ENCODE measurements around the gene STAB2.

STAB2 gene

DNA sequence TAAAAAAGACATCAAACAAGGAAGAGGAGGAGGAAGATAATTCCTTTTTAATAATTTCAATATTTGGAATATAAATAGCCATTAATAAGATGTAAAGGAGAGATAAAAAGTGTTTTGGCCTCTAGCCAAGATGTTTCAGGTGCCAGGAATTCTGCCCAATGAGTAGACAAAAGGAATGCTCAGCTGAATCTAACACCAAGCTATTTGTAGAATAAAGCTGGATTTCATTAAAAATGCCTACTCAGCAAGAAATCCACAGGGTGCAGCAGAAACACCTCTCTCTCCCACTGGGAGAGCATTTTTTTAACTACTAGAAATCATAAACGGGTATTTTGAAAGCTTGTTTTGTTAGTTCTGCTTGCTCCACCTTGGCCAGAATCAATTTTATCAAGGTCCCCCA, 4.1 kb upstream of the STAB2 start:
- DNase-seq = no peak

DNA sequence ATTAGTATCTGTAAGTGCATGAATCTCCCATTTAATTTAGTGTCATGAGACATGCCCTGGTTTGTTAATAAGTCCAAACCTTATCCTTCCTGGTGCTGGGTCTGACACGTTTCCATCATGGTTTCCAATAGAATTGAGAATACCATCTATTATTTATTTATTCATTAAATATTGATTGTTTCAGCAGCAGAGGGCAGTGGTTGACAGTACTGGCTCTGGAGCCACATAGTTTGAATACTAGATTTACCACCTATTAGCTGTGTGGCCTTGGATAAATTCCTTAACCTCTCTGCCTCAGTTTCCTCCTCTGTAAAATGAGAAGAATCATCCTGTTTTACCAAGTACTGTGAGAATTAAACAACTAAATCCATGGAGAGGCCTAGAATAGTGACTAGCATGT, 941 bp upstream of the STAB2 start:
- no peak for DNase-seq

DNA sequence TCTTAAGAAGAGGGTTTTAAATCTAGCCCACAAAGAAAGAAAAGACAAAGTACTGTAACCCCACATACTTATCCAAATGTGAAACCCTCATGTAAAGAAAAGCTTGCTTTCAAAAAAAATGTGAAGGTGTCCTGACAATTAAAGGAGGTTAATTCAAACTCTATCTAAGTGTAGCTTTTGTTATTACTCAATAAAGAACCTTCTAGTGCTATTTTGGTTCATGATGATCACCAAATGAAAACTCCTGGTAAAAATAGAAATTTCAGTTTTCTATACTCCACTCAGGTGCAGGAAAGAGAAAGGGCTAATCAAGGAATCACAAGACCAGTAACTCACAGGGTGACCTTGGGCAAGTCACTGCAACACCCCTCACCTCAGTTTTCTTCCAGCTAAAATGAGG, 1.6 kb downstream of the STAB2 start:
- no peak for DNase-seq

DNA sequence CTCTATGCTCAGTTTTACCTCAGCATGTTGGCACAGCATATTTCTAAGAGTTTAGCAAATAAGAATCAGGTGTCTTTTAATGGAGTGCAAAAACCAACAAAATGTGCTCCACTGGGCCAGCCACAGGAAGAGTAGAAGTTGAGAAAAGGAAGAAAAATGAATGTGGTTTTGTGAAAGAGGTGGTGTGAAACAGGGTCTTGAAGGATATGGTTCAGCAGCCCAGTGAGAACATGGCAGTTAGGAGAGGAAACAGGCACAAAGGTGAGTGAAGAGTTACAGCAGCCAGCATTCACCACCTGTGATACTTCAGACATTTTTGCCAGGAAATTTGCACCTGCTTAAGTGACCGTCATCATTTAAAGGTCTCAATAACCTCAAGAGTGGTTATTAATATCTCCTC, 2.4 kb downstream of the STAB2 start:
- DNase-seq = no peak

DNA sequence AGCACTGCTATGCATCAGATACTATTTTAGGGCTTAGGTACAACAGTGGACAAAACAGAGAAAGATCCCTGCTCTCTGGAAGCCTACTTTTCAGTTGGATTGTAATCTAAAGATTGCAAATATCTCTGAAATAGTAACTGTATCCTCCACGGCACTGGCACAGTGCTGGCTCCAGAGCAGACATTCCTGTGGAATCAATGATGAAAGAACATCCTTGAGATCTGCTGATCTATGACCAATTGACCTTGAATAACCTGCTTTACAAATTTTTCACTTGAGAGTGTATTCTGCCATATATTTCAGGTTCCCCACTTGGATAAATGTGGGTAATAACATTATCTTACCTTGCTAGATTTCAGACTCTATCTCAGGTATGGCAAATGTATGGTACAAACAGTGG, 3.2 kb downstream of the STAB2 start:
- DNase-seq = no peak

DNA sequence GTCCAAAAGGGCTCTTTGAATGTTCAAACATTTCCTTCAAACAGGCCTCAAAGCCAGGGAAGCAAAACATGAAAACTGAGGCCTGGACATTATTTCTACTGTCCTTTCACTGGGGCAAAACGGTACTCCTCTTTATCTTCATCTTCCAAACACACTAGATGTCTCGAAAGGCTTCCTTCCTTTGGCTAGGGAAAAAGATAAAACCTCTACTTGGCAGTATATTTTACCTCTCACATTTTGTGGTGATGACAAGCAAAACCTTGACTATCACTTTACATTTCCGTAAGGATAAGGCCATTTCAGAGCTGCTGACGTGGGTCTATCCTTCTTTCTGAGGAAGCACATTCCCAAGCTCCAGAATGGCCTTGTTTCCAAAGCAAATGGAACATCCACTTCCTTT, 9.9 kb downstream of the STAB2 start:
- DNase-seq = no peak

DNA sequence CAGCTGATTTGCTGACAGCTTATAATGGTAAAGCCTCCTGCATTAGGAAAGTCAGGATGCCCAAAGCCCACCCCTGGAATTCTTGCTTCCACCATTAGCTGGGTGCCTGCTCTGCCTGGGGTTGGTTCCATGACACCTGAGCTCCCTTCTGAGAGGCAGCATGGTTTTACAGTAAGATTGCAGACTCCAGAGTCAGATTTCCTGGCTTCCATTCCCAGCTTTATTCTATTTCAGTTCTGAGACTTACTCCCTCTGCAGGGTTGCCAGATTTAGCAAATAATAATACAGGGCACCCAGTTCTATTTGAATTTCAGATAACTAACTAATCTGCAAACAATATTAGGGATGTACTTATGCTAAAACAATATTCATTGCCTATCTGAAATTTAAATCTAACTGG, 12.2 kb downstream of the STAB2 start:
- DNase-seq = no peak

DNA sequence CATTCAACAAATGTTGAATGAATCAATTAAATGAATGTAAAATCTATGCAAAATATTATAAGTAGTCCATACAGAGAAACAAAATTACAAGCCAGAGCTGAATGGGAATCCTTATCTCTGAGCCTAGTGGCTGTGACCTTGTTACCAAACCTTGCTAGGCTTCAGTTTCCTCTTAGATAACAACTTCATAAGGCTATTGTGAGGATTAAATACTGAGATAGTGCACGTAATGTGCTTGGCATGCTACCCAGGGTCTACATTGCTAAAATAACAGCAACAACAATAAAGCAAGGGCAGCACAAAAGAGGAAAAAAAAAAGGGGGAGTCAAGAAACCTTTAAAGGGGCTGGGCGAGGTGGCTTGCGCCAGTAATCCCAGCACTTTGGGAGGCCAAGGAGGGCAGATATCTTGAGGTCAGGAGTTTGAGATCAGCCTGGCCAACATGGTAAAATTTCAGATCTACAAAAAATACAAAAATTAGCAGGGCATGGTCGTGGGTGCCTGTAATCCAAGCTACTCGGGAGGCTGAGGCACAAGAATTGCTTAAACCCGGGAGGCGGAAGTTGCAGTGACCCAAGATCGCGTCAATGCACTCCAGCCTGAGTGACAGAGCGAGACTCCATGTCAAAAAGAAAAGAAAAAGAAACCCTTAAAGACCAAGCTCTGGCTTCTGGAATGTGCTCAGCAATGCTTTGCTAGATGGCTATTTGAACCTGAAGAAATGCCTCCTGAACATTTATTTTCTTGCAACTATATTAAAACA, 14.1 kb downstream of the STAB2 start:
- DNase-seq = no peak

DNA sequence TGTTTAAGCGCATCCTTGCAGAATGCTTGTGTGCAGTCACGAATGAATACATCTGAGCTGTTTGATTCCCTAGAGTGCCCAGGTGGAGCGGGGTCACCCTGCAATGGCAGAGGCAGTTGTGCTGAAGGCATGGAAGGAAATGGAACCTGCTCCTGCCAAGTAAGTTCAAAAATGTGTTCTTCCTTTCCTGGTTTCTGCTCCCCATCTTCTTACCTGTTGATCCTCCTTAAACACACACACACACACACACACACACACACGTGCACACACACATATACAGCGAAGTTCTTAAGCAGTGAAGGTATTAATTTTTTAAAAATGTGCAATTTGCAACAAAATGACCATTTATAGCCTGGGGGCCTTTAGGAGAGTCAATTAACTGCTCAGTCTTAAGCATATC, 33.3 kb downstream of the STAB2 start:
- no peak for DNase-seq

DNA sequence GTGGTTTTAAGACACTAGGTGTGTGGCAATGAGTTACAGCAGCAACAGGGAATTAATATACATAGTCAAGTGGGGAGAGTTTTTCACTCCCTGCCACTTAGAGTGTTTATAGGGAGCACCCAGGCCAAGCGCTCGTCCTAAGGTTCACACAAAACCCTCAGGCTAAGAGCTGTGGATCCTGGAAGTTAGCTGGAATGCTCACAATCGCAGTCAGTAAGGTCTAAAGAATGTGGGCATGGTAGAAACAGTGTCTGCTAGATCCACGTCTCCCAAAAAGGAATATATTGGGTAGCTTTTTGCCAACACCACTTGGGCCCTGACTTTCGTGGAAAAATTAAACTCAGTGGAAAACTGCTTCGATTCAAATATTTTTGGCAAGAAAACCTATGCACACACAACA, 36.6 kb downstream of the STAB2 start:
- DNase-seq = no peak

DNA sequence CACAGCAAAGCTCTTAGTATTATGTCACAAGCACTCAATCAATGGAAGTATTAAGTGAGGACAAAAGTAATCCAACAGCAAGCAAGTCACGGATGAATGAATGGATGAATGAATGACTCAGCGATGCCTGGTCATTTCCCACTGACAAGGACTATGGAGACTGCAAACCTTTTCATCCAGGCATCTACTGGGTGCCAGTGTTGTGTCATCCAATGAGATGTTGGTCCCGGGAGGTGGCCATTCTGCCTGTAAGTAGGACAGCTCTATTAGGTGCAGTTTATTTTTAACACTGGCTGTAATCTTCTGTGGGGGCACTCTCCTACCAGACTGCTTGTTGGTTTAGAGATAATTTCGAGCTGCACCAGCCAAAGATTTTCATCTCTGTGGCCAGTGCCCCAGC, 39.4 kb downstream of the STAB2 start:
- DNase-seq = peak; percentile 58

DNA sequence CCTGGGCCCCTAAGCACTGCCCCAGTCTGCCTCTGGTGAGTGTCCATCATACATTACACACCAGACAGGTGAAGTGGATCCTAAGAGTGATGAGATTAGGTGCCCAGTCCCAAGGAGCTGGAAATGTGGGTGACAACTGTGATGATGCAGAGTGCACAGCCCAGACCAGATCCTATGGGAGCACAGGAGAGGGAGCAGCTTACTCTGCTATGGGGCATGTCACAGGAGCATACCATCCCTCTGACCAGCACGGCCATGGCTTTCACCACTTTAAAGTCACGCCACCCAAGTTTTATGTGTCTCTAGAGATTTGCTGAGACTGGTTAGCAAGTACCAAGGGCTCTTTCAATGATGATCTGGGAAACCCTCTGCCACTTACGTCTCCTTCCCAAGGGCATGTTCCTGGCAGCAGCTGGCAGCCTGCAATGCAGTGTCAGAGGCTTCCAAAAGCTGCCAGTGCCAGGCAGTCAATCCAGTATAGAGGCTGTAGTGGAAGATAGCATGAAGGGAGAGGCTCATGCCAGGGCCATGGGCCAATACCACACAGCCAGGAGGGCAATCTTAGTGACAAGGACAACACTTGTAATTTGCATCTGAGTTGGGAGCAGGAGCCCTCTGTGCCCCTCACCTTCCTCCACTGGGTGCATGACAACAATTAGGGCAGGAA, 40.2 kb downstream of the STAB2 start:
- DNase-seq = no peak

DNA sequence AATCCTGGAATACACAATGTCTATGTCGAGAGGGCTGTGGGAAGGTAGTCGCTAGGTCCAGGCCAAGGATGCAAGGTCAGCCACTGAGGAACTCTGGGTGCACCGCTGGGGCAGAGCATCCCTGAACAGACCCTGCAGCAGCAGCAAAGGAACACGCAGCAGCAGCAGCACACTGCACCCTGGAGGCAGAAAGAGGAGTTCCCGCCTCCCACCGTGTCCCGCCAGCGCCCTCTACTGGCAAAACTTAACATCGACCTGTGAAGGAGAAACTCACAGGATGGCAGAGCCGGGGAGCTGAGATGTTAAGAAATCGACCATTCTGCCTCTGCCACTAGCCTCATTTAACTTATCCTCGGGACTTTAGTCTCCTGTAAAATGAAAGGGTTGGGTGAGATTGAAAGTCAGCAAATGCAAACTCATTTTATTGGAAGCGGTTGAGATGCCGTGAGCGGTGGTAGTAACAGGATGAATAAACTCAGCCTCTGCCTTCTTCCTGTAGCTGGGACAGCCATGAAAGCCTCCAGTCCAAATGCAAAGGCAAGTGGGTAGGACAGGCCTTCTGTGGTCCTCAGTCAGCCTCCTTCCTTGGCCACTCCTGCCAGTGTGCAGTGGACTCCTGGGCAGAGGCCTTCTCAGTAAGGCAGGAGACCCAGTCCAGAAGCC, 45.6 kb downstream of the STAB2 start:
- DNase-seq = peak; percentile 46

DNA sequence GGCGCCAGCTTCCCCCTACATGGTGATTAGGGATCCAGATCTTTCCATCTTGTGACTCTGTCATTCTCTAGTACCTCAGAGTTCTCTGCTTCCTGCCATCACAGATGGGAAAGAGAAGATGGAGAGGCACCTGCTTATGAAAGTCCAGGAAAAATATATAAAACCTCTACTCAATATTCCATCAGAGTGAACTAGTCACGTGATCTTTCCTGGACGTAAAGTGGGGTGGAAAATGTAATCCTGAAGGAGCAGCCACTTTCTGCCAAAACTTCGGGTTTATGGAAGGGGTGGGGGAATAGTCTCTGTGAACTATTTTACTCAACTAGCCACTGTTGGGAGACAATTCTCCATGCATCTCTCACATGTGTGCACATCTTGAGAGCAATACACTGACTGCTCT, 47.7 kb downstream of the STAB2 start:
- no peak for DNase-seq

DNA sequence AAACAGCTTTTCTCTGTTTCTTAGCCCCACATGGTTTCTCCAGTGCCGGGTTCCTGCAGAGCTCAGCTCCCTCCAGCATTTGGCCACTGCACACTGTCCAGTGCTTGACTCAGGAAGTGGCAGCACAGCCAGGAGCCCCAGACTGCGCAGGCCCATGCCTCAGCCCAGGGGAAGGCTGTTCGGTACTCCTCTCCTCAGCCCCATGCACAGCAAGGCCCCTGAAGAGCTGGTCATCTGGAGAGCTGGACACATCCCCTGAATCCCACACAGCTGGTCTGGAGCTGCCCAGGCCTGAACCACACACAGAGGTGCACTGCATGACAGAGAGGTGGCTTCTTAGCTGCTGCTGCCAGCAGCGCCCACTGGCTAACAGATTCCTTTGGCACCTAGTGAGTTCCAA, 48.3 kb downstream of the STAB2 start:
- DNase-seq = no peak

DNA sequence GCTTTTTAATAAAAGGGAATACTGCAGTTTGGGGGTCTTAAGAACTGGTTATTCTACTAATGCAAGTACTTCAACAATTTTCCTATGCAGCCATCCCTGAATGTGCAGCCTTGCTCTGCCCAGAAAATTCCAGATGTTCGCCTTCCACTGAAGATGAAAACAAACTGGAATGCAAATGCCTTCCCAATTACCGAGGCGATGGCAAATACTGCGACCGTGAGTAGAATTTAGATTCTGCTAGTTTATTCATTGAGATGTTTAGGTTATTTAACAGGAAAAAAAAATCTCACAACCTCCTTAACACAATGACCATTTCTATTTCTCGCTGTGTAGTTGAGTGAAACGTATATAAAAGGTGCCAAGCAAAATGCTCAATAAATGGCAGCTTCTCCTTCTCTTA, 49.9 kb downstream of the STAB2 start:
- DNase-seq = no peak

DNA sequence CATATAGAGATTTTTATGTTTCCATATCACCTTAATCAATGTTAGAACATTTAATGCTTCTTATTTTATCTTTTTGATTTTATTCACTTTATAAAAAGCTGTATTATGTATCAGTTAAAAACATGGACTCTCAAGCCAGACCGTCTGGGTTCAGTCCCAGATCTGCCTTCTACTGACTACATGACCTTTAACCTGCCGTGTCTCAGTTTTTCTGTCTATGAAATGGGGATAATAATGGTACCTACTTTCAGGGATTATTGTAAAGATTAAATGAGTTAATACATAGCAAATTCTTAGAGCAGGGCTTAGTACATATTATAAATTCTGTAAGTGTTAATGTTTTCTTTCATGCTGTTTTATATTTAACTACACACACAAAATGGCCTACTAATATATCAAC, 50.4 kb downstream of the STAB2 start:
- no peak for DNase-seq

DNA sequence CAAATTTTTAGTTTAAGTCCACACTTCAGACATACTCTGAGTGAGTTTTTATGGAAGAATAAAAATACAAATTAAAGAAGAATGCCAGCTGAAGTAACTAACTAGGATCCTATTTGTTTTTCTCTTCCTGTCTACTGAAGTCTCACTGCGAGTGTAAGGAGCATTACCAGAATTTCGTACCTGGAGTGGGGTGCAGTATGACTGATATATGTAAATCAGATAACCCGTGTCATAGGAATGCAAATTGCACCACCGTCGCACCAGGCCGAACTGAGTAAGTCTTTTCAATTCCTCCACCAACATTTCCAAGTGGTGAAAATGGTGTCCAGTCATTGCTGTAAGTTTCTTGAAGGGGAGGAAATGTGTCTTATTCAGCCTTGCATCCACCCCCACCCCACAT, 52.9 kb downstream of the STAB2 start:
- DNase-seq = no peak

DNA sequence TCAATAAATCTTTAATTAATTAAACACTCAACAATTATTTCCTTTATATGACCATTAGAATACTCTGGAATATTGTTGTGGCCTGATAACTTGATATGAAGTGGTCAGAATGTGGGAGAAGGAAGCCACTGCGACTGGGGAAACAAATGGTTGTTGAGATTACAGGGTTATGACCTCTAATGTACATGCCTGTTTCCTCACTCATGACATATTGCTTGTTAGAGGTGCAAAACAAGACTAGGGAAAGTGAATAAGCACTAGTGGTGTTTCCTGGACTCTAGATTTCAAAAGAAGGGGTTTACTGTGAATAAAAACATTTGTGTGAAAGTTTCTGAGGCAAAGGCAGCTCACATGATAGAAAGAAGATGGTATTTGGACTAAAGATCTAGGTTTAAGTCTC, 53.3 kb downstream of the STAB2 start:
- DNase-seq = no peak

DNA sequence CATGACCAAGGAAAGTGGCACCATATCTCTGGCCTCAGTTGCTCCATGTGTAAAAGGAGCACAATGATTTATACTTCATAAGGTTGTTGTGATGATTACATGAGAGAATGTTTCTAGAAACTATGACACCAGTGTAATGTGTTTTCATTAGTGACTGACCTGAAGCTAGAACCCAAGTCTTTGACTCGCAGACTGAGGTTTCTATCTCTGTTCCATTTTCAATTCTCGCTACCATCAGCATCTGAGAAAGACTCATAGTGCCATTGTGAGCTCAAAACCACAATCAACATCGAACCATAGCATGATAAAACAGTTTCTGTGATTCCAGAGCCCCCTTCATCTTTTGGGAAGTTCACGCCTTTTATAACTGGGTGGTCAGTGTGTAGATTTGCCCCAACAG, 53.8 kb downstream of the STAB2 start:
- no peak for DNase-seq

DNA sequence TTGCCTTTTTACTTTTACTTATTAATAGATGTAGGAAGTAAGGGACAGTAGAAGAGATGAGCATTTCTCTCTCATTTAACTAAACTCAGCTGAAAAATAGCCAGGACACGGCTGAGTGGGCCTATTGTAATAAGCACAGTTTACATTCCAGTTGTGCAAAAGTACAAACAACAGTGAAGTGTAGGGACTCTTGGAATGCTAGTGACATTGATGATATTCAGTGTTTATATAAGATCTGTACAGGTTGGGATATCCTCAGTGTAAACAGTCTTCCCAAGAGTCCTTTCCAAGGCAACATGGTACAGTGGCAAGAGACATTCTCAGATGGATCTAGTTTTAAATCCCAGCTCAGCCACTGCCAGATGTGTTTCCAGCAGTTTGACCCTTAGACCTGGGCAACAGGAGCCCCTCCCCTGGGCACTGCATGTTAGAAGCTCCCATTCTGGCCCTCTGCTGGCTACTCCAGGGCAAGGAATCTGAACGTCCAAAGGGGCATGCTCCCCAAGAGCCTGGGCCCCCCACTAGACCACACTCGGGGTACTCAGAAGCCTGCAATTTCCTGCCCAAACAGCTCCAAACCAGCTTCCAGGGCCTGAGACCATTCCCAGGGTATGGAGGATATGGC, 55.3 kb downstream of the STAB2 start:
- DNase-seq = no peak

DNA sequence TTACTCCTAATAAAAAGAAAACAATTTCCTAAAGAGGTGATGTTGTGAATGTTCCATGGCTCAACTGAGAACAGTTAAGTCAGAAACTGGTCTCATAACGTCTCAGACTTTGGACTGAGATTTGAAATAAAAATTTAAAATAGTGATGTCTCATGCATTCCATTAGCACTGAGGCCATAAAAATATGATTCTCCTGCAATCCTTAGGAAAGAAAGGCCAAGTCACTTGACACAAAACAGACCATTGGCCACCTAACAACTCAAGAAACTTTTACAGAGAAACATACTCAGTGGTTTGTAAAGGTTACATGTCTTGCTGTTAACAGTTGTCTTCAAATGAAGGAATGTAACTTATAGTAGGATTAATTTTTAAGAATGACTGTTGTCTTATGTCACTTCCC, 58.1 kb downstream of the STAB2 start:
- DNase-seq = no peak

DNA sequence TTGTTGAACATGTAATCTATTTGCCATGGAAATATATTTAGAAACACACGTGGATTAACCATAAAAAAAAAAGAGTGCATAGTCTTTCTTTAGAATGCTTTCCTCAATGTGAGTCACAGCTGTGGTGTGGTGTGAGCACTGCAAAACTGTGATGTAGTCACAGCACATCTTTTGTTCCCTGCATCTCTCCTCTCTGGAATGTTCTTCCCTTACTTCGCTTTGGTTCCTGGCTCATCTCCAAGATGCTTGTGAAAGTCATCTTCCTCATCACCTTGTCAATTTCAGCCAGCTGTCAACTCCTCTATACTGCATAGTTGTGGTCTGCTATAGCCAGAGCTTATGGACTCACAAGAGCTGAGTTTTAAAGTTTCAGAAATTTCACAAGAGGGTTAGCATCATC, 60.2 kb downstream of the STAB2 start:
- DNase-seq = no peak

DNA sequence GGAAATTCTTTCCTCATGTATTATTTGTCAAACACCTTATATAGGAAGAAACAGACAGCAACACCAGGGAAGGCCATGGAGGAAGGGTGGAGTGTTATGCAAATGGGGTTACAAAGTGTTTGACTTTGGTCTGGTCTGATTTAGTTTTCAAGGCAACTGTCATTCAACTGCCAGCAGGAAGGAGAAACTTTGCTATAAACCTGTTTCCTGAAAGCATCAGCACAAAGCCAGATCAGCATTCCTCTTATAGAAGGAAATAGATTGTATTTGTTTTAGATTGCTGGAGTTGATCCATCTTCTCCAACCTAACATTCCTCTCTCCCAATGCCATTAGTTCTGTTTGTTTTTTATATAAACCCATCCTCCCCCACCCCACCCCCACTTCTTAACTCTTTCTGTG, 65.7 kb downstream of the STAB2 start:
- DNase-seq = no peak

Measured in SHP77 treated with DMSO at 0.1 percent for 48 hours (cell line).